CMK (cell line): Measurements from ENCODE around the gene SLC48A1.

Experiments
- DNase-seq: peaks from one replicate; pipeline ENCODE4 v3.0.0-alpha.2; 2010; ENCODE audit warnings: low read depth

SLC48A1 gene

DNA sequence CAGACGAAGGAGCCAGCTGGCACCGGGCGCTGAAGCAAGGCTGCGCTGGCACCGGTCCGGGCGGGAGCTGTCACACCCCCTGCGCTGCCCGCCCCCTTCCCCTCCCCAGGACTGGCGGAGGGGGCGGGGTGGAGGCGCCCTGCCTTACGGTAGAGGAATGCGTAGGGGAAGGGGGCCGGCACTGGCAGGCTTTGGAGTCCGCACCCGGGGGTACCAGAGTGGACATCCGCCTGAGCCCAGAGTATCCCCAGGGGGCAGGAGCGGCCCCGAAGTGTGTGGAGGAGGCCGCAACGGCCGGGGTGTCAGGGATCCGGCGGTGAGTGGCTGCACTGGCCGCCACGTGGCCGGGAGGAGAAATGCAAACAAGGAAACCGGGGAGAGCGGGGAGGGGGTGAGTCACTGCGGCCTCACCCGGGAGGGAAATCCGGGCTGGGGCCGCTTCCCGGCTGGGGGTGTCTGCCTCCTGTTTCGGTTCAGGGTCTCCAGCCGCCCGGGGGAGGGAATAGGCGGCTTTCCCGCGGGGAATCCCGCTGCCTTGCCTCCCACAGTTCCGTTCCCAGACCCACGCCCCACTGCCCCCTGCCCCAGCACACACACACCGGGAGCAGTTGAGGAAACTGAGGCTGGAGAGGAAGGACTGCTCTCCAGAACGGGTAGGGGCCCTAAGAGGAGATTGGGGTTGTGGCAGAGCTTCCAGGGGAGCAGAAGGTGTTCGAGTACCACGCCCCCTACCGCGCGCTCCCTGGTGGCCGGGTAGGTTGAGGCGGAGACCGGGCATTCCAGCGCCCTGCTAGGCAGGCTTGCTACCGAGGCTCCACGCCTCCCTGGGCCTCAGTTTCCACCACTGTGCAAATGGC lies 14.0 kb upstream of the SLC48A1 start, which contains the start of gene RAPGEF3:
Gene RAPGEF3, minus strand, starts transcription at position 47 of the 857 bp plus-strand sequence. CDS start 324 bp downstream, outside the sequence.
- DNase-seq, result peak; percentile 62

DNA sequence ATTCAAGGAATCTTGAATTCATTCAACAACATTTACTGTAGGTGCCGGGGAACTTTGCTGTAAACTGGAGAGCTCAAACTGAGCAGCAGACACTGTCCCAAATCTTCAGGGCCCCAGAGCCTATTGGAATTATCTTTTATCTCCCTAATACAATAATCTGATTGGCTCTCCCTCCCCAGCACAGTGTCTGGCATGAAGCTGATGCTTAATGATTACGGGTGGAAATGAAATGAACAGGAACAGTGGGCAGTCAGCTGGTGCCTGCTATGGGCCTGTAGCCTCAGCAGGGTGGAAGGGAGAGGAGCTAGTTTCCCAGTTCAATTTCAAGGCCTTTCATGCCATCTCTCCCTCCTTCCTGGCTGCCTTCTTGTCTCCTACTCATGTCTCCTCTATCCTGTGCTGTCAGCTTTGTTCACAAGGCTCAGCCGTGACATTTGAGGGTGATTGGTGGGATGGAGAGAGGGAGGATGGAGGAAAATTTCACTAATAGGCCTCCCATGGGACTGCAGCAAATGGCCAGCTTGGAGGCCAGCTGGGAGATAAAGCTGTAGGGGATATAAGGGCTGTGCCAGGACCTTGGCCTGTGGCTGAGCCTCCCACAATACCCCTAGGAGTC lies 10.1 kb upstream of the SLC48A1 start:
- no peak for DNase-seq

DNA sequence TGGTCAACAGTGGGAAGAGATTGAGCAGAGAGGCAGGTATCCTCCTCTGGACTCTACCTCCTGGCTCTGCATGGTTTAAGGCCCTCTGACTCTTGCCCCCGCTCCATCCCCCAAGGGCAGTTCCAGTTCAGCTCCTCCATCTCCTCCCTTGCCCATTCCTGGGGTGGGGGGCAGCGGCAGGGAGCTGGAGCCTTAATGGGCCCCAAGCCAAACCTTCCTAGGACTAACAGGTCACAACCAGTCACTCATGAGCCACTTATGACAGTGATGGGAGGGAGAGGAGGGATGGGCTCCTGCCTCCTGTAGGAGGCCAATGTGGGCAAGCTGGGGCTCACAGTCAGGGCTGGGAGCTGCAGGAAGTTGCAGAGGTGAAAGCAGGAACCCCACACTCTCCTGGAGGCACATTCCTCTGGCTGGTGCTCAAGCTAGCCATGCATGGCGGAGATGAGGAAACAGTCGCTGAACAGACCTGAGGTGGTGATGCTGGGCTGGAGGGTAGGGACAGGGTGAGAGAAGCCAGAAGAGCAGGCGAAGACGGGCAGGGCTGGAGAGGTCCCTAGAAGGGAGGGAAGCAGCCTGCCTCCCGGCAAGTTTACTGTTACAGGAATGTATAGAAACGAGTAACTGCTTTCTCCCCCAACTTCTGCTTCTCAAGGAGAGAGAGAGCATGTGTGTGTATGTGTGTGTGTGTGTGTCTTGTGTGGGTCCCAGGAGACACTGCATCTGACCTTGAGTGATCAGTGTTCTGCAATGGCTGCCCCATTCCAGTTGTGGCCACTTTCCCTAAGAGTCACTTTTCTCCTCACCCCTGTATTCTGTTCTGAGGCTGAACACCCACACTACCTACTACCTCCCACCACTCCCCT lies 9.3 kb upstream of the SLC48A1 start:
- DNase-seq, result no peak

DNA sequence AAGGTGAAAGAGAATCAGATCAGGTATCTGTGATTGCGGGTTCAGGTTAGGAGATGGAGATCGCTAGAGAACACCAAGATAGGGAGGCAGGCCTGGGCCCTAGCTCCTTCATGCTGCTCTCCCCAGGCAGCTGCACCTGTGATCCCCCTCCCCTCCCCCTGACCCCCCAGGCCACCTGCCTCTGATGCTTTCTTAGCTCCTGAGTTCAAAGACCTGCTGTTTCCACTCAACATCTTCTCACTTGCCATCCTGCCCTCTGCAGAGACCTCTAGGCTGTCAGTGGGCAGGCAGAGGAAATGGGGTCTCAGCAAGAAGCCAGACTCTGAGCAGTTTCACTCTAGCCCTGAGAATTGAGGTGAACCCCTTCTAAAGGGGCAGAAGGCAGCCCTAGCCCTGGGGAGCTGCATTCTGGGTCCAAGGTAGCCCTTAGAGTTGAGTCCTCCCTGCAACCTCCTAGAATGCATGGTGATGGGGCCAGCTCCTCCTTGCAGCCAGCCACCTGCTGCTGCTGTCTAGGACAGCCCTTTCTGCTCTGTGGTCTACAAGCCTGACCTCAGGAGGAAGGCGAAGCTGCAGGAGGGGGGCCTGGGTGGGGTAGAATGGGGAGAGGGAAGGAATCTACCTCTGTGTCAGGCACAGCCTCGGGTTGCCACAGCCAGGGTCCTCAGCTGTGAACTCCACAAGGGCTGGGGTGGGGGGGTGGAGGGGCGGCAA lies 6.4 kb upstream of the SLC48A1 start:
- no peak for DNase-seq

DNA sequence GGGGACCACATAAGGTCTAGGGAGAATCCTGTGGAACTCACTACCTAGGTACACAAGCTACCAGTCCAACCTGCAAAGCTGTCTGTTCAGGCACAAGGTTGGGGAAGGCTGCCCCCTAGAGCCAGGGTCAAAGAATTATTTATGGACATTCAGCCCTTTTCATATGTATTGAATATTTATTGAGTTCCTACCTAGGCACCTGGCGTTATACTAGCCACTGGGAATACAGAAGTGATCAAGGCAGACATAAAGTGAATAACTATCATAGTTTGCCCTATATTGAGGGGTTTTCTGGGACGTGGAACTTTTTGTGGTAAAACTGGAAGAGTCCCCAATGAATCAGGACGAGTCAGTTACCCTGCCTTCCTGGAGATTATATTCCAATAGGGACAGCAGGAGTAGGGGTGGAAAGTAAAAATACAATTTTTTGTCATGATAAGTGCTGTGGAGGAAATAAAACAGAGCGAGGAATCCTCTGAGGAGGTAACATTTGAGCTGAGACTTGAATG lies 5.8 kb upstream of the SLC48A1 start:
- no peak for DNase-seq

- DNase-seq, result no peak
Observed at GRCh38 chr12:47768323-47768811, 4.7 kb upstream of the SLC48A1 start.

GRCh38 chr12:47769234-47770085 lies 3.6 kb upstream of the SLC48A1 start:
- no peak for DNase-seq

DNA sequence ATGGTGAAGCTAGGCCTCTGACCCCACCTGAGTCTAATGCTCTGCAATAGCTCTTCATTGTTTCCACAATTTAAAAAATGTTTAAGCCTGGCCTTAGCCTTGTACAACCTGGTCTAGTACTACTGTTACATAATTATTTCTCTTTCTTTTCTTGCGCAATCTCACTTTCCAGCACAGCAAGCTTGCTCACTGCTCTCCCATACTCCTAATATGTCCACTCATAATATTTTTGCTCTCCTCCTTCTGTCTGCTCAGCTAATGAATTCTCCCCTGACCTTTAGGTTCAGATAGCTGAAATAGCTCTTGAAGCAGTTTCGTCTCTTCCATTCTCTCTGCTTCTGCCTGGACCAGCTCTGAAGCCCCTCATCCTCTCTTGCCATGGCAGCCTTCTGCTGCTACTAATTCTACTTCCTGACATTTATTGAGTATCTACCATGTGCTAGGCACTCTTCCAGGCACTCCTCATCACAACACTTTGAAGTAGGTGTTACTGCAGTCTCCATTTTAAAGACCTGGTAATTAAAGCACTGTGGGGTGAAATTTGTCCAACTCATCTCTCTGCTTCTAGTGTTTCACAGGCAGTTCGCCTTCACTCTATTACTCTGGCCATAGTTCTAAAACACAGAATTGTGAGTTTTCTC lies 2.8 kb upstream of the SLC48A1 start:
- DNase-seq, result no peak

- no peak for DNase-seq
Observed at GRCh38 chr12:47771304-47771703, 1.7 kb upstream of the SLC48A1 start.

GRCh38 chr12:47772094-47772660 lies 861 bp upstream of the SLC48A1 start:
- DNase-seq, result no peak

GRCh38 chr12:47772738-47773061 lies 338 bp upstream of the SLC48A1 start:
- DNase-seq, result no peak

DNA sequence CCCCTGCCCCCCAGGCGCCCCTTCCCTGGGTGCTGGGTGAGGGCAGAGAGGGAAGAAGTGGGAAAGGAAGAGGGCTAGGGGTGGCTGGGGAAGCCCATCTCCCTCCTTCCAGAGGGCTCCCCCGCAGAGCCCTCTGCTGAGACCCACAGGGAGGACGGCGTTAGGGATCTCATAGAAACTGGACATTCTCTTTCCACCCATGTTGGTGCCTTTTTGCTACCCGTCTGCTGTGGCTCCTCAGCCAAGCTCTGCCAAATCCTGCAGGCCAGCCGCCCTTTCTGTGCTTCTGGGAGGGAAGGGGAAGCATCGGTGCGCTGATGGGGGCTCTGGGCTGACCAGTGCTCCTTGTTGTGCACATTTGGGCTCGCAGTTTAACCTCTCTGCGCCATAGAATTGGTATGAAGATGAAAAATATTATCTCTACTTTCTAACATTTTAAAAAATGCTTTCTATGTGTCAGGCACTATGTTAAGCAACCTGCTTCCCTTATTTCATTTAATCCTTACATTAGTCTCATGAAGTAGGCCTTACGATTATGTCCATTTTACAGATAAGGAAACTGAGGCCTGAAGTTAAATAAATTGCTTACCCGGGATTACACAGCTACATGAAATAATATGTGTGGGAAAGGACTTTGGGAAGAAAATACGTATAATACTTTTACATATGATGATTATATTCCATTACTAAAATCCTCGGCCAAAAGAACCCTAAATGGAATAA lies 981 bp downstream of the SLC48A1 start:
- no peak for DNase-seq

- no peak for DNase-seq
Observed at GRCh38 chr12:47774663-47775062, 1.6 kb downstream of the SLC48A1 start.

GRCh38 chr12:47775100-47775911 lies 2.3 kb downstream of the SLC48A1 start:
- peak; percentile 64 for DNase-seq

DNA sequence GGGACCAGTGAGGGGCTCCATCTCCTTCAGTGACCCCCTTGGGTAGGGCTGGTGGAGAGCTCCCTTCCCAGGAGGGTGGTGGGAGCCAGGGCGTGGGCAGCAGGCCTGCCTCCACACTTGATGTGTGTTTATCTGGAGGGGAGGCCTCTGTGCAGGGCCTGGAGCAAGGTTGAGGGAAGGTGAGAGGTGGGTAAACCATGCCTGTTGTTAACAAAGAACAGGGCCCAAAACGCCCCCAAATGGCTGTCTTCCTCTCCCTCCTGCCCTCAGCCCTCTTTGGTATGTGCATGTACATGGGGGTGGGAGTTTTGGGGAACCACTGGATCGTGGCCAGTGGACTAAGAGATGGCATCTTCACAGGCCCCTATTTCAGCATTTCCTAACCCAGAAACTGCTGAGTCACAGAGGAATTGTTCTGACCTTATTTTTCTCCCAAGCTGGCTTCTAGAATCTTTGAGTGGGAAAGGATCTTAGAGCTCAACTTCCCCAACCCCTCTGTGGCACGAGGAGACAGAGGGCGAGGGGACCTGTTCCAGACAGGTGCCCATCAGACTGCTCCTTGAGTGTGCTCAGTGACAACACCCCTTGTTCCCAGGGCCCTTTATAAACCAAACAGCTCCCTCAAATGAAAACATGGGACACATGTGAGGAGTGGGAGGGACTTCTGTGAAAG lies 3.6 kb downstream of the SLC48A1 start:
- DNase-seq, result peak; percentile 58

DNA sequence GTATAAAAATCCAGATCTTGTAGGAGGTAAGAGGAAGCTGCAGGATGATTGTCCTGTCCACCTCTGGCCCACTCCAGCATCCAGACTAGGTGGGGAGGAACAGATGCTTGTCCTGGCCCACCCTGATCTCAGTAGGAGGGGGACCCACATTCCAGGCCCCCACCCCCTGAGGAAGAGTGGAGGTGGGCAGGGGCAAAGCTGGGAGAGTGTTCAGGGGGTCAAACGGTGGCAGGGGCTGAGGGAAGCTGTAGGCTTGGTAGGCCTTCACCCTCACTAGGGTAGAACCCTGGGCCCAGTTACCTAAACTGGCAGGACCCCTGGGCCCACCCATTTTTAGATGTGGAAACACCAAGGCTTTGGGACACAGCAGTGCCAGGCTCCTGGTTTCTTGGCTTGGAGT lies 4.1 kb downstream of the SLC48A1 start:
- DNase-seq, result no peak

GRCh38 chr12:47777741-47778558 lies 4.9 kb downstream of the SLC48A1 start:
- peak; percentile 92 for DNase-seq
